Panc1 (cell line): ENCODE results near the gene CLMN. TPM values are rescaled to one million over a fixed set of nuclear protein-coding genes. Genes with fewer than 3 reads are reported as not detected.

Experiments used
- ATAC-seq: fragments of 200-7000 bp; cut with Tn5 transposase; 2 replicates; pipeline ENCODE4 v1.9.1; 2020; ENCODE audit warnings: mild to moderate bottlenecking, moderate library complexity
- BruUV-seq: library from RNA; stranded (reverse); fragments of 400-500 nt; replicated peaks from 2 replicates; lab custom pipeline; 2021; lab: Mats Ljungman, UMichigan
- CTCF ChIA-PET: fragments of 300-600 bp; sonication (Branson Sonifier 250); formaldehyde crosslinking; loops from one replicate; lab custom pipeline; 2022; ENCODE audit warnings: antibody characterized with exemption; lab: Charles Lee
- POLR2A ChIA-PET: fragments of 300-600 bp; sonication (Branson Sonifier 250); formaldehyde crosslinking; loops from one replicate; lab custom pipeline; 2022; ENCODE audit warnings: antibody characterized with exemption; lab: Charles Lee
- DNase-seq: peaks from one replicate; pipeline ENCODE4 v3.0.0-alpha.2; 2010; ENCODE audit warnings: low read depth, low spot score
- H3K27ac ChIP-seq: 2 replicates; pipeline ENCODE4 v1.5.1; 2011; ENCODE audit warnings: mild to moderate bottlenecking, low read length, inconsistent platforms
- H3K27me3 ChIP-seq: fragments of 200-500 bp; sonication (Bioruptor generic); 2 replicates; pipeline ENCODE4 v1.6.0; 2014; ENCODE audit warnings: low read length, inconsistent platforms; ENCODE audit not compliant: control insufficient read depth, insufficient read depth
- H3K36me3 ChIP-seq: fragments of 200-500 bp; sonication (Bioruptor generic); 2 replicates; pipeline ENCODE4 v1.5.1; 2014; ENCODE audit warnings: inconsistent platforms, mild to moderate bottlenecking, low read length, moderate library complexity; ENCODE audit not compliant: control insufficient read depth, insufficient read depth
- H3K4me1 ChIP-seq: 2 replicates; pipeline ENCODE4 v1.5.1; 2011; ENCODE audit warnings: inconsistent platforms, mild to moderate bottlenecking, low read length, moderate library complexity; ENCODE audit not compliant: control insufficient read depth, insufficient read depth
- H3K4me3 ChIP-seq, 2 experiments: 2 replicates each; pipeline ENCODE4 v1.5.1; 2011 to 2012; ENCODE audit warnings: low read depth in 2 of 2, low read length in 2 of 2, mild to moderate bottlenecking in 2 of 2, inconsistent platforms in 1 of 2, moderate library complexity in 1 of 2
- H3K9me3 ChIP-seq: fragments of 200-500 bp; sonication (Bioruptor generic); 2 replicates; pipeline ENCODE4 v1.5.1; 2014; ENCODE audit warnings: low read depth, mild to moderate bottlenecking, inconsistent platforms, low read length, moderate library complexity; ENCODE audit not compliant: control insufficient read depth, insufficient read depth
- CTCF ChIP-seq: fragments of 450-650 bp; IDR thresholded peaks from 2 replicates; pipeline ENCODE4 v1.5.1; 2017; ENCODE audit warnings: mild to moderate bottlenecking
- POLR2AphosphoS5 ChIP-seq: IDR thresholded peaks from 2 replicates; pipeline ENCODE4 v1.6.1; 2012; ENCODE audit warnings: mild to moderate bottlenecking, low read depth, low read length, moderate library complexity
- SIN3A ChIP-seq: IDR thresholded peaks from 2 replicates; pipeline ENCODE4 v1.6.1; 2012; ENCODE audit warnings: low read depth, mild to moderate bottlenecking, low read length, moderate library complexity, borderline replicate concordance; ENCODE audit not compliant: insufficient read depth
- TCF7L2 ChIP-seq: IDR thresholded peaks from 2 replicates; pipeline ENCODE4 v1.6.1; 2011; ENCODE audit warnings: mild to moderate bottlenecking, low read depth, low read length, inconsistent platforms
- in situ Hi-C: cut with HindIII; loops from 2 replicates; pipeline ENCODE4 v1.10.0; 2016; ENCODE audit warnings: low sequenced_read_pairs, low pct_unique_long_range_greater_than_20kb
- intact Hi-C: fragments of 100-400 bp; cut with micrococcal nuclease; formaldehyde crosslinking; loops from one replicate; pipeline ENCODE4 v1.10.0; 2022; ENCODE audit not compliant: unreplicated experiment
- total RNA-seq: library from RNA; stranded (reverse); gene quantifications from one replicate; pipeline ENCODE4 v1.2.1, GENCODE V29; 2021; ENCODE audit not compliant: unreplicated experiment
- TF ChIP-seq, protein P1 (sequence below), 2 experiments: IDR thresholded peaks; 2 replicates each; pipeline ENCODE4 v1.6.1; 2011 to 2012; ENCODE audit warnings: low read depth in 2 of 2, control low read depth in 1 of 2, low read length in 1 of 2, mild to moderate bottlenecking in 1 of 2, moderate library complexity in 1 of 2; ENCODE audit not compliant: insufficient read depth in 1 of 2

The CLMN gene
- total RNA-seq, 1 experiment from 2014 or later = 34.9 TPM

- H3K4me1 ChIP-seq = no peaks in the 10 kb centered on the region
- BruUV-seq = no TSS peak
- H3K27ac ChIP-seq = no peak overlapping the region
- no peaks in the 10 kb centered on the region for H3K36me3 ChIP-seq
- no peak for ATAC-seq
- H3K4me3 ChIP-seq = no peak overlapping the region
- H3K9me3 ChIP-seq = no peaks in the 10 kb centered on the region
- POLR2A ChIA-PET = no interaction called here
- intact Hi-C loops (no loop called here), in situ Hi-C loops (no loop called here)
- no peak for TF ChIP-seq TCF7L2
- TF ChIP-seq POLR2AphosphoS5 = no peak
- TF ChIP-seq, protein P1, sequence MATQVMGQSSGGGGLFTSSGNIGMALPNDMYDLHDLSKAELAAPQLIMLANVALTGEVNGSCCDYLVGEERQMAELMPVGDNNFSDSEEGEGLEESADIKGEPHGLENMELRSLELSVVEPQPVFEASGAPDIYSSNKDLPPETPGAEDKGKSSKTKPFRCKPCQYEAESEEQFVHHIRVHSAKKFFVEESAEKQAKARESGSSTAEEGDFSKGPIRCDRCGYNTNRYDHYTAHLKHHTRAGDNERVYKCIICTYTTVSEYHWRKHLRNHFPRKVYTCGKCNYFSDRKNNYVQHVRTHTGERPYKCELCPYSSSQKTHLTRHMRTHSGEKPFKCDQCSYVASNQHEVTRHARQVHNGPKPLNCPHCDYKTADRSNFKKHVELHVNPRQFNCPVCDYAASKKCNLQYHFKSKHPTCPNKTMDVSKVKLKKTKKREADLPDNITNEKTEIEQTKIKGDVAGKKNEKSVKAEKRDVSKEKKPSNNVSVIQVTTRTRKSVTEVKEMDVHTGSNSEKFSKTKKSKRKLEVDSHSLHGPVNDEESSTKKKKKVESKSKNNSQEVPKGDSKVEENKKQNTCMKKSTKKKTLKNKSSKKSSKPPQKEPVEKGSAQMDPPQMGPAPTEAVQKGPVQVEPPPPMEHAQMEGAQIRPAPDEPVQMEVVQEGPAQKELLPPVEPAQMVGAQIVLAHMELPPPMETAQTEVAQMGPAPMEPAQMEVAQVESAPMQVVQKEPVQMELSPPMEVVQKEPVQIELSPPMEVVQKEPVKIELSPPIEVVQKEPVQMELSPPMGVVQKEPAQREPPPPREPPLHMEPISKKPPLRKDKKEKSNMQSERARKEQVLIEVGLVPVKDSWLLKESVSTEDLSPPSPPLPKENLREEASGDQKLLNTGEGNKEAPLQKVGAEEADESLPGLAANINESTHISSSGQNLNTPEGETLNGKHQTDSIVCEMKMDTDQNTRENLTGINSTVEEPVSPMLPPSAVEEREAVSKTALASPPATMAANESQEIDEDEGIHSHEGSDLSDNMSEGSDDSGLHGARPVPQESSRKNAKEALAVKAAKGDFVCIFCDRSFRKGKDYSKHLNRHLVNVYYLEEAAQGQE (IDR thresholded peaks at IDR 0.05; ENCODE audit: insufficient read depth in 1 of 2, low read depth in 2 of 2, low read length in 1 of 2) = no peak
- DNase-seq = no peak
- CTCF ChIA-PET = no interaction called here
- no peaks in the 10 kb centered on the region for H3K27me3 ChIP-seq
These were observed 15.4 kb upstream of the CLMN start for GRCh38 chr14:95335071-95335470.

DNA sequence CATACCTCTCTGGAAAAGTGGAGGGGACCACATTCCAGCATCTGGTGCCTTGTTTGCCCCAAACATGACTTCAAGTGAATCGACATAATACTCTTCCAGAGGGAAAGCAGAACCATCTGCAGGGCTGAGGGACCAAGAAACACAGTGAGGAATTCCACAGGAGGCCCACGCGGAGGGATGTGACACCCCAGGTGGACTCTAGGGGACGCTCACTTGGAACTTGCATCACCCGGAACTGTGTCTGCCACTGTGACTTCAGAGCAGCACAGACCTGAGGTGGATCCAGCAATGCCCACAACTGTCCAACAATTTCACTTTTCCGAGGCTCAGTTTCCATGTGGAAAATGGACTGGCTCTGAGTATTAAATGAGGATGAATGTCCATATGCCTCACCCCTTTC, 14.3 kb upstream of the CLMN start:
- ATAC-seq (no peak), DNase-seq (no peak)
- Histone ChIP-seq H3K27ac (no peak overlapping the region), H3K9me3 (no peaks in the 10 kb centered on the region), H3K36me3 (no peaks in the 10 kb centered on the region), H3K27me3 (no peaks in the 10 kb centered on the region), H3K4me1 (no peaks in the 10 kb centered on the region), H3K4me3 (no peak overlapping the region)
- CTCF ChIA-PET = no interaction called here
- TF ChIP-seq POLR2AphosphoS5 (no peak), SIN3A (no peak), CTCF (no peak), TCF7L2 (no peak)
- TF ChIP-seq, protein P1 (IDR thresholded peaks at IDR 0.05; ENCODE audit: insufficient read depth in 1 of 2, low read depth in 2 of 2, low read length in 1 of 2) = no peak
- BruUV-seq = no TSS peak
- intact Hi-C loops (no loop called here), in situ Hi-C loops (no loop called here)
- POLR2A ChIA-PET = no interaction called here
